ENCODE measurements around the gene IGF2BP2.
"Not testable (repeated sequence)": the region's sequence is repeated elsewhere in the genome, so short reads cannot be mapped to it uniquely, and the experiment has no call there.

IGF2BP2 gene

GRCh38 chr3:185659942-185660921 is 164.6 kb downstream of the IGF2BP2 start:
- peak; percentile 79 for DNase-seq (ENCODE audit: low read depth)

GRCh38 chr3:185658943-185659342 is 165.9 kb downstream of the IGF2BP2 start:
- no peak for DNase-seq (ENCODE audit: low read depth)

DNA sequence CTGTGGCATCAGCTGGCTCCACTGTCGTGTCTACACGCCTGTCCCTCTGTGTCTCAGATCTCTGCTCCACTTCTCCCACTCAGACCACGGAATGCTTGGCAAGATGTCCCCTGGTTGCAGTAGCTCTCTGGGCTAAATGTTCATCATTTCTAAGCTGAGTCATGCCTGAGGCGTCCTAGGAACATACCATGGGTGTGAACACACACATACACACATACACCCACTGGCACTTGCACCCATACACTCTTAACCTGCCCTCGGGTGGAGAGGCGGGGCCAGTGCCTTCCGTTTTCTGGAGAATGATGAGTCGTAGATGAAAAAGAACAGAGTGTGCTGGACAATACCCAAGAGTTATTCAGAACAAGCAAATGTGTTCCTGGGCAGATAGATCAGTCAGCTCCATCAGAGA is 166.3 kb downstream of the IGF2BP2 start:
- peak; percentile 99 for DNase-seq (ENCODE audit: low read depth)

GRCh38 chr3:185657691-185658503 is 166.9 kb downstream of the IGF2BP2 start:
- no peak for DNase-seq (ENCODE audit: low read depth)

- DNase-seq (ENCODE audit: low read depth), result no peak
Measured at GRCh38 chr3:185657211-185657610, 167.6 kb downstream of the IGF2BP2 start.

DNA sequence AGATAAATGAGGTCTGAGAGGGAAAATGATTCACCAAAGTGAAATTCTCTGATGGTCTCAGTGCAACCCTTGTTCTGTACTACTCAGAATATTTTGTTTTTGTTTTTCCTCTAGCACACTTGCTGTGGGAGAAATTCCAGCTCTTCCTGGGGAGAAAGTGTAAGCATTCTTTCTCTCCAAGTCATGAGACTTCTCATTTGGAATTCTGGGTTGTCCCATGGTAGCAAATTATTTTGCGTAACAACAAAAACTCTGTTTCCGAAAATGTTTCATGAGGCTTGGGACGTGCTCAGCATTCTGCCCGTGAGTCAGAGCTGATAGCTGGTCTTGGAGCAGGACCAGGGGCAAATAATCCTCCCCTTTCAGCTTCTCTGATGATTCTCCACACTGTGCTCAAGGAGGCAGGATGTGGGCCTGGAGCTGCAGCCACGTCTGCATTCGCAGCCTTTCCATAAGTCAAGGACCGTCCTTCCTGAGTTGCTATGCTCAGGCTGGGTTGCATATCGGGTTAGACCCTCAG is 168.5 kb downstream of the IGF2BP2 start:
- DNase-seq (ENCODE audit: low read depth), result peak; percentile 99

DNA sequence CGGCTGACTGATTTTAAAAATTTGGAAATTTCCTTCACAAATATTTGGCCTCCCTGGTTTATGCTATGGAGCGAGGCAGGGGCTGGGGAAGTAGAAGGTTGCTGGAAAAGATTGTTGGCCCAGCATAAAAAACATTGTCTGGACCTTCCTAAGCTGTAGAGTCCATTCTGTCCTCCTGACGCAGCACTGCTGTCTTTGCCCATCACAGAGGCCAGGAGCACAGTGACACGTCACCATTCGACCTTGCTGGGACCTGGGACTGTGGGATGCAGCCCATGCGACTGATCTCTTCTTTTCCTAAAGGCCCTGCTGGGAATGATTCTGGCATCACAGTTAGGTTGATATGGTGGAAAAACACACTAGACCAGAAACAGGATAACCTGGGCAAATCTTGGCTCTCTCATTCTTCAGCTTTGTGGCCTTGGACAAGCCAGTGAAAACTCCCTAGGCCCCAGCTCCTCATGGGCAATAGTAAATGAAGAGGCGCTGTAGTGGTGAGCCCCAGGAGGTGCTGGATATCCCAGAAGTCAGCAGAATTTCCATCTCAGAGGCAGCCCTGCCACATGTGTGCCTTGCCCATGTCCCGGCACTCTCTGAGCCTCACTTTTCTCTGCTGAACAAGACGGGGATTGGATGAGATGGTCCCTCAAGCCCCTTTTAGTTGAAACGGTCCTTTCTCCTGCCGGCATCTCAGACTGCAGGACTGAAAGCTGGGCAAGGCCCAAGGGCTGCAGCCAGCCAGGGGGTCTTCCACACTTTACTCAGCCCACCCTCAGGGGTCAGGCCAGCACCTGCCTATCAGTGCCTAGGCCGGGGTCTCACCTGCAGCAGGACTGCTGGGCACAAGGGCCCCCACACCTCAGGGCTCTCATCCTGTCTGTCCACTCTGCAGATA is 169.2 kb downstream of the IGF2BP2 start:
- no peak for DNase-seq (ENCODE audit: low read depth)

- DNase-seq (ENCODE audit: low read depth), result no peak
Measured at GRCh38 chr3:185654758-185655145, 170.1 kb downstream of the IGF2BP2 start.

GRCh38 chr3:185653949-185654757 is 170.7 kb downstream of the IGF2BP2 start:
- DNase-seq (ENCODE audit: low read depth), result peak; percentile 90

DNA sequence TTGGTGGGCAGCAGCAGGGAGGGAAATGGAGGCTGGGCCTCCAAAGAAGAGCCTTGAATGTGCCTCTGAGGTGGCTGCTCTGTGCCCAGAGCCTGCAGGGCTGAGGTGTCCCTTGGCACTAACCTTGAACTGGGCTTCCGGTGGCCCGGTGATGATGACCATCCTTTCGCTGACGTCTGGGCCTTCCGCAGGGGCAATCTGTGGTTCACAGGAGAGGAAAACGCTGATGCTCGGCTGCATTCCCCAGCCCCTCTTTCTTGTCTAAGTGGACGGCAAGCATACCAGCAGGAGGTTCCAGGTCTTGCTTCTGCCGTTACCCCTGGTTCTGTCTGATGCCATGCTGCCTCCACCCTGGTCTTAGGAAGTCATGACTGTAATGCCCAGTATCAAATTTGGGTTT is 172.9 kb downstream of the IGF2BP2 start:
- no peak for DNase-seq (ENCODE audit: low read depth)

- peak; percentile 37 for DNase-seq (ENCODE audit: low read depth)
Measured at GRCh38 chr3:185649414-185649813, 175.4 kb downstream of the IGF2BP2 start.

DNA sequence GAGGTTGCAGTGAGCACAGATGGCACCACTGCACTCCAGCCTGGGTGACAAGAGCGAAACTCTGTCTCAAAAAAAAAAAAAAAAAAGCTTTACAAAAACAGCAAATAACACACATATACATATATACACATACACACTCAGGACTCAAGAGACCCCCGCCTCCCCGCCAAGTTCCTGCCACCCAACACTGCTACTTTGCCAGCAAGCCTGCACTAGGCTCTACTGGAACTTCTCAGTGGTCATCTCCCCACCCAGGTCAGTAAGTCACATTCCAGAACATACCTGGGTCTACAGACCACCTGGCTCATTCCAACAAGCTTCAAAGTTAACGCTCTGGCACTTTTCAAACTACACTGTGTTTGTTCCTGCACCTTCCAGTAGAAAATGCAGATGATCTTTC is 176.4 kb downstream of the IGF2BP2 start:
- no peak for DNase-seq (ENCODE audit: low read depth)

DNA sequence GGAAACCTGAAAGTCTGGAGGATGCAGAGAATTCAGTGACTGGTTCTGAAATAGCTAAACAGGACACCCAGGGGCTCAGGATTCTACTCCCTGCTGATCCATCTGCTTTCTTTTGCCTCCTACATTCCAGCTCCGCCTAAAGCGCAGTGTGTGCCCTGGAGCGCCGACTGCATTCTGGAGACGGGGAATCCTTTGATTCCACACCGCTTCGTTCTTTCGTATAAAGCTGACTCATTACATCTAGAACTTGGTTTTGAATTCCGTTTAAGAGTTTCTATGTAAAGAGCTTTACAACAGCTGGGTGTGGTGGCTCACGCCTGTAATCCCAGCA is 177.0 kb downstream of the IGF2BP2 start:
- DNase-seq (ENCODE audit: low read depth), result no peak

GRCh38 chr3:185647134-185647879 is 177.5 kb downstream of the IGF2BP2 start:
- no peak for DNase-seq (ENCODE audit: low read depth)

GRCh38 chr3:185646382-185647133 is 178.3 kb downstream of the IGF2BP2 start:
- DNase-seq (ENCODE audit: low read depth), result no peak

GRCh38 chr3:185645596-185646381 is 179.1 kb downstream of the IGF2BP2 start:
- DNase-seq (ENCODE audit: low read depth), result peak; percentile 42

DNA sequence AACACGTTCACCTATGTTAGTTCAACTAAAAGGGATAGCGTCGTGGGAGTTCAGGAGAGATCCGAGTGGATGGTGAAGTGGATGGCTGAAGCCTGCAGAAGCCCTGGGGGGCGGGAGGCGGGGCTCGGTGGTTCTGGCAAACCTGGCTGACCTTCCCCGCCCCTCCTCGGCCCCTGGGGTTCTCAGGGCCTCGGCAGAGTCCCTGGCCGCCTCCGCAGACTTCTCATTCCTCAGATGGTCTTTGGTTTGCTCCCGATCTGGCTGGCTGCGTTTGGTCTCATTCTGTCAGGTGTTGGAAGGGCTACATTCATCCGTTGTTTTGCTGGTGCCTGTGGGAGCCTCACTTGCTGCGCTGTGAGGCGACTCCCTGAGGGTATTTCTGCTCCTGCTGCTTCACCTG is 179.7 kb downstream of the IGF2BP2 start:
- DNase-seq (ENCODE audit: low read depth), result not testable (repeated sequence)

DNA sequence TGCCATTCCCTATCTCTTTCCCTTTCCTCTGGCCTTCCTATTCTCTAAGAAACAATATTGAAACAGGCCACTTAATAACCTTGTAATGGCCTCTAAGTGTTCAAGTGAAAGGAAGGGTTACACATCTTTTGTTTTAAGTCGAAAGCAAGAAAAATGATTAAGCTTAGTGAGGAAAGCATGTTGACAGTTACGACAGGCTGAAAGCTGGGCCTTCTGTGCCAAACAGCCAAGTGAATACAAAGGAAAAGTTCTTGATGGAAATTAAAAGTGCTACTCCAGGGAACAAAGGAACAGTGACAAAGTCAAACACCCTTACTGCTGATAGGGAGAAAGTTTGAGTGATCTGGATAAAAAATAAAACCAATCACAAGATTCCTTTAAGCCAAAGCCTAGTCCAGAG is 184.5 kb downstream of the IGF2BP2 start:
- DNase-seq (ENCODE audit: low read depth), result no peak

Data from amniotic epithelial cell (primary cell).